HG02840 (cell line): ENCODE results near the gene UCP3.

Experiments
- ATAC-seq: cut with Tn5 transposase; IDR thresholded peaks from one replicate; pipeline ENCODE4 v1.9.1; 2021; ENCODE audit warnings: mild to moderate bottlenecking, moderate library complexity, moderate number of reproducible peaks; ENCODE audit not compliant: unreplicated experiment, low FRiP score

Gene UCP3

GRCh38 chr11:73958521-73959141 lies 50.3 kb downstream of the UCP3 start:
- no peak for ATAC-seq

- no peak for ATAC-seq
Measured at GRCh38 chr11:73957654-73958361, 51.1 kb downstream of the UCP3 start.

- no peak for ATAC-seq
Measured at GRCh38 chr11:73956876-73957653, 51.8 kb downstream of the UCP3 start.

- no peak for ATAC-seq
Measured at GRCh38 chr11:73951797-73952196, 57.1 kb downstream of the UCP3 start.

- no peak for ATAC-seq
Measured at GRCh38 chr11:73950869-73951710, 57.8 kb downstream of the UCP3 start, which contains the start of gene DNAJB13. Gene DNAJB13, plus strand, starts transcription at chr11:73951026. Its CDS starts 44 bp downstream, at chr11:73951070.
